Activated CD8-positive, alpha-beta memory T cell treated with anti-CD3 and anti-CD28 coated beads for 1 hour (primary cell): ENCODE data around the gene TBCD.
A peak's percentile ranks its signal among the peaks of the same experiment; 100 is the strongest.
"Not testable (repeated sequence)": the region's sequence is repeated elsewhere in the genome, so short reads cannot be mapped to it uniquely, and the experiment has no call there.

ENCODE experiments used
- DNase-seq, 2 donors: peaks; one replicate each; pipeline ENCODE4 v3.0.0-alpha.2; 2020; ENCODE audit warnings: low read depth in 1 of 2; ENCODE audit errors: extremely low read depth in 1 of 2

The TBCD gene

GRCh38 chr17:82984249-82984617 is 232.4 kb downstream of the TBCD start:
- DNase-seq, result not testable (repeated sequence)

DNA sequence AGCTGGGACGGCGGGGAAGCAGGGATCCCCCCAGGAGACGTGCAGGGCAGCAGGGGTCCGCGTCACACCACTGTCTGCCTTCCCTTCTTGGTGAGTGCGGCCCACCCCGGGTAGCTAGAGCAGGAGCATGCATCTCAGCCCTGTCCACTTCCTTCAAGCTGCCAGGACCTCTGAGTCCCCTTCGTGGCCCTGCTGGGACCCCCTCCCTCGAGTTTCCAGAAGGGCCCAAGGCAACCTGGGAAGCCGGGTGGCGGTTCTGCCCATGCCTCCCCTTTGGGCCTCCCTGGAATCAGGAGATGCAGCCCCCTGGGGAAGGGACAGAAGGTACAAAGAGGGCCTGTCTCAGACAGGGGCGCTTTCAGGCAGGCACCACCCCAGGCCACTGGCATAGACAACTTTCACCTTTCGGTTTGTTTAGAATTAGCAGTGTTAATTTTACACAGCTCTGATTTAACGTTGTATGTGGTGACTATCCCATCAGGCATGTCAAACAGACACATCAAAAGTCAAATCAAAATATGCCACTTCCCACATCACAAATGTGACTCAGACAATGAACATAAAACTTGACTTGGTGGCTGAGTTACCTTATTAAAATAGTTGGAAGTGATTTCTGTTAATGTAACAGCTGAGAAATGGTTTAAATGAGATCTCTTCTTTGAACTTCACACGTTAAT is 233.0 kb downstream of the TBCD start:
- no peak for DNase-seq

- no peak for DNase-seq
Measured at GRCh38 chr17:82985428-82985805, 233.6 kb downstream of the TBCD start.

- peak; percentile 32 to 34 for DNase-seq
Measured at GRCh38 chr17:82985973-82986372, 234.1 kb downstream of the TBCD start.

DNA sequence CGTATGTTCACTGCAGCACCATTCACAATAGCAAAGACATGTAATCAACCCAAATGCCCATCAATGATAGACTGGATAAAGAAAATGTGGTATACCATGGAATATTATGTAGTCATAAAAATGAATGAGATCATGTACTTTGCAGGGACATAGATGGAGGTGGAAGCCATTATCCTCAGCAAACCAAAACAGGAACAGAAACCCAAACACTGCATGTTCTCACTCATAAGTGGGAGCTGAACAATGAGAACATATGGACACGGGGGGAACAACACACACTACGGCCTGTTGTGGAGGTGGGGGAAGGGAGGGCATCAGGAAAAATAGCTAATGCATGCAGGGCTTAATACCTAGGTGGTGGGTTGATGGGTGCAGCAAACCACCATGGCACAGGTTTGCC is 237.2 kb downstream of the TBCD start:
- not testable (repeated sequence) for DNase-seq

- DNase-seq, result no peak
Measured at GRCh38 chr17:82989881-82990280, 238.0 kb downstream of the TBCD start.

DNA sequence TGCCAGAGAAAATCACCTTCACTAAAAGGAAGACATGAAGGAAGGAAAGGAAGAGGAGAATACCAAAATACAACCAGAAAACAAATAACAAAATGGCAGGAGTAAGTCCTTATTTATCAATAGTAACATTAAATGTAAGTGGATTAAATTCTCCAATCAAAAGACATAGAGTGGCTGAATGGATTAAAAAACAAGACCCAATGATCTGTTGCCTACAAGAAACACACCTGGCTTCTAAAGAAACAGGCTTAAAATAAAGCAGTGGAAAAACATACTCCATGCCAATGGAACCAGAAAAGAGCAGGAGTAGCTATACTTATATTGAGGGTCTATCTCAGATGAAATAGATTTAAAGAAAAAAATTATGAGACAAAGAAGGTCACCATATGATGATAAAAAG is 241.1 kb downstream of the TBCD start:
- no peak for DNase-seq
